ENCODE data around the gene OR9Q1. TPM values are rescaled to one million over a fixed set of nuclear protein-coding genes. Genes with fewer than 3 reads are reported as not detected.

OR9Q1 gene, protein sequence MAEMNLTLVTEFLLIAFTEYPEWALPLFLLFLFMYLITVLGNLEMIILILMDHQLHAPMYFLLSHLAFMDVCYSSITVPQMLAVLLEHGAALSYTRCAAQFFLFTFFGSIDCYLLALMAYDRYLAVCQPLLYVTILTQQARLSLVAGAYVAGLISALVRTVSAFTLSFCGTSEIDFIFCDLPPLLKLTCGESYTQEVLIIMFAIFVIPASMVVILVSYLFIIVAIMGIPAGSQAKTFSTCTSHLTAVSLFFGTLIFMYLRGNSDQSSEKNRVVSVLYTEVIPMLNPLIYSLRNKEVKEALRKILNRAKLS
- total RNA-seq (2016; rRNA removed; fragmentation: Illumina TruSeq; extraction: Trizol) (not detected in 2 replicates), polyA plus RNA-seq (2011; rRNA removed) (not detected in 2 replicates), polyA minus RNA-seq (2011; rRNA and poly(A)+ RNA removed; ENCODE audit: low replicate concordance) (0.32 TPM in 1 of 2 replicates, not detected in the other), Bru-seq, nascent RNA (percentile 30 among the genes with signal in this experiment), BruChase-seq, experiment 1, labeled RNA remaining after a 6-hour chase (percentile 24 among the genes with signal in this experiment), BruChase-seq, experiment 2, labeled RNA remaining after a 2-hour chase (percentile 38 among the genes with signal in this experiment)
- not detected in 2 replicates for total RNA-seq (2016; cell fraction: cytosol; rRNA removed; fragmentation: Illumina TruSeq; extraction: Trizol; ENCODE audit: low read depth)
- total RNA-seq (2016; cell fraction: insoluble cytoplasmic fraction; rRNA removed; fragmentation: Illumina TruSeq; extraction: Trizol), result not detected in 2 replicates
- not detected in 2 replicates for total RNA-seq (2016; cell fraction: membrane; rRNA removed; fragmentation: Illumina TruSeq; extraction: Trizol)
- total RNA-seq (2016; cell fraction: nucleus; rRNA removed; fragmentation: Illumina TruSeq; extraction: Trizol), result 0.28 TPM in 1 of 2 replicates, not detected in the other
- not detected in 2 replicates for polyA plus RNA-seq (2011; cell fraction: cytosol; rRNA removed)
- not detected in 2 replicates for polyA plus RNA-seq (2011; cell fraction: nucleus; rRNA removed)
- polyA plus RNA-seq (2012), result not detected in 2 replicates
- not detected in 2 replicates for polyA plus RNA-seq (2016; cell fraction: cytosol; fragmentation: Illumina TruSeq; extraction: Trizol; ENCODE audit: low read depth)
- polyA plus RNA-seq (2016; cell fraction: insoluble cytoplasmic fraction; fragmentation: Illumina TruSeq; extraction: Trizol; ENCODE audit: low read depth), result not detected in 2 replicates
- polyA plus RNA-seq (2016; cell fraction: membrane; fragmentation: Illumina TruSeq; extraction: Trizol; ENCODE audit: low read depth), result not detected in 2 replicates
- polyA plus RNA-seq (2016; cell fraction: nucleus; fragmentation: Illumina TruSeq; extraction: Trizol; ENCODE audit: insufficient read depth, low read depth), result not detected in 2 replicates
- not detected in 2 replicates for polyA minus RNA-seq (2011; cell fraction: cytosol; rRNA and poly(A)+ RNA removed)
- polyA minus RNA-seq (2011; cell fraction: nucleus; rRNA and poly(A)+ RNA removed), result 0.52 TPM in 1 of 2 replicates, not detected in the other
- long read RNA-seq, experiment 1, result 0 reads
- long read RNA-seq, experiment 2, result 0 reads

DNA sequence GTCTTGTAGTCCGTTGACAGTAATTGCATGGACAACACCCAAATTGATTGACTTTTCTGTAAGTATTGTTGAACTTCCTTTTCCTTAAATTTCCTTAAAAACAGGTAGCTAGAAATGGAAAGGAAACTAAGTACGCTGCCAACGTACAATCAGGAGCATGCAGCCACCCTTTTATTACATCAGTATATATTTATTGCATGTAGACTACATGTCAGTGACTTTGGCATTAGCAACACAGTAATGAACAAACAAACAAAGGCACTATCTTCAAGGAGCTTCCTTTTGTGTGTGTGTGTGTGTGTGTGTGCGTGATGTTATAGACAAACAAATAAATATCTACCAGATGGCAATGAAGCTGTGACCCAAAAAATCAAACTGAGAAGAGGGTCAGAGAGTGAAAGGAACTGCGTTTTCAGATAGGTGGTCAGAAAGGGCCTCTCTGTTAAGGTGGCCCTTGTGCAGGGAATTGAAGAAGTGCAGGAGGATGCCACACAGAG, at the start of gene OR9Q1:
Gene OR9Q1, plus strand, starts transcription at position 447 of the 497 bp plus-strand sequence. CDS start 155,564 bp downstream, outside the sequence.
- TF ChIP-seq ZNF616 (CRISPR knock-in tag; IDR thresholded peaks at IDR 0.05; ENCODE audit: low read depth) (no peak), HNRNPK (IDR thresholded peaks at IDR 0.05; ENCODE audit: low read depth, low read length, poor library complexity, severe bottlenecking) (no peak), PCBP1 (IDR thresholded peaks at IDR 0.05; ENCODE audit: borderline replicate concordance, low read depth, low read length) (no peak), XRCC5 (optimal IDR thresholded peaks at IDR 0.05; ENCODE audit: low read length) (no peak), SP140L (CRISPR knock-in tag; IDR thresholded peaks at IDR 0.05; ENCODE audit: borderline replicate concordance) (no peak), ZNF614 (CRISPR knock-in tag; IDR thresholded peaks at IDR 0.05; ENCODE audit: borderline replicate concordance) (no peak), ZNF773 (CRISPR knock-in tag; IDR thresholded peaks at IDR 0.05; ENCODE audit: borderline replicate concordance) (no peak), ZNF703 (CRISPR knock-in tag; IDR thresholded peaks at IDR 0.05; ENCODE audit: borderline replicate concordance) (no peak), ZNF335 (CRISPR knock-in tag; IDR thresholded peaks at IDR 0.05) (no peak), ZNF326 (CRISPR knock-in tag; IDR thresholded peaks at IDR 0.05; ENCODE audit: borderline replicate concordance) (no peak)
- TF ChIP-seq, protein P1, sequence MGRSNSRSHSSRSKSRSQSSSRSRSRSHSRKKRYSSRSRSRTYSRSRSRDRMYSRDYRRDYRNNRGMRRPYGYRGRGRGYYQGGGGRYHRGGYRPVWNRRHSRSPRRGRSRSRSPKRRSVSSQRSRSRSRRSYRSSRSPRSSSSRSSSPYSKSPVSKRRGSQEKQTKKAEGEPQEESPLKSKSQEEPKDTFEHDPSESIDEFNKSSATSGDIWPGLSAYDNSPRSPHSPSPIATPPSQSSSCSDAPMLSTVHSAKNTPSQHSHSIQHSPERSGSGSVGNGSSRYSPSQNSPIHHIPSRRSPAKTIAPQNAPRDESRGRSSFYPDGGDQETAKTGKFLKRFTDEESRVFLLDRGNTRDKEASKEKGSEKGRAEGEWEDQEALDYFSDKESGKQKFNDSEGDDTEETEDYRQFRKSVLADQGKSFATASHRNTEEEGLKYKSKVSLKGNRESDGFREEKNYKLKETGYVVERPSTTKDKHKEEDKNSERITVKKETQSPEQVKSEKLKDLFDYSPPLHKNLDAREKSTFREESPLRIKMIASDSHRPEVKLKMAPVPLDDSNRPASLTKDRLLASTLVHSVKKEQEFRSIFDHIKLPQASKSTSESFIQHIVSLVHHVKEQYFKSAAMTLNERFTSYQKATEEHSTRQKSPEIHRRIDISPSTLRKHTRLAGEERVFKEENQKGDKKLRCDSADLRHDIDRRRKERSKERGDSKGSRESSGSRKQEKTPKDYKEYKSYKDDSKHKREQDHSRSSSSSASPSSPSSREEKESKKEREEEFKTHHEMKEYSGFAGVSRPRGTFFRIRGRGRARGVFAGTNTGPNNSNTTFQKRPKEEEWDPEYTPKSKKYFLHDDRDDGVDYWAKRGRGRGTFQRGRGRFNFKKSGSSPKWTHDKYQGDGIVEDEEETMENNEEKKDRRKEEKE (IDR thresholded peaks at IDR 0.05), result no peak
- TF ChIP-seq, protein P2, sequence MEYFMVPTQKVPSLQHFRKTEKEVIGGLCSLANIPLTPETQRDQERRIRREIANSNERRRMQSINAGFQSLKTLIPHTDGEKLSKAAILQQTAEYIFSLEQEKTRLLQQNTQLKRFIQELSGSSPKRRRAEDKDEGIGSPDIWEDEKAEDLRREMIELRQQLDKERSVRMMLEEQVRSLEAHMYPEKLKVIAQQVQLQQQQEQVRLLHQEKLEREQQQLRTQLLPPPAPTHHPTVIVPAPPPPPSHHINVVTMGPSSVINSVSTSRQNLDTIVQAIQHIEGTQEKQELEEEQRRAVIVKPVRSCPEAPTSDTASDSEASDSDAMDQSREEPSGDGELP (IDR thresholded peaks at IDR 0.05; ENCODE audit: borderline replicate concordance, low read depth), result no peak
- TF ChIP-seq, protein P3, sequence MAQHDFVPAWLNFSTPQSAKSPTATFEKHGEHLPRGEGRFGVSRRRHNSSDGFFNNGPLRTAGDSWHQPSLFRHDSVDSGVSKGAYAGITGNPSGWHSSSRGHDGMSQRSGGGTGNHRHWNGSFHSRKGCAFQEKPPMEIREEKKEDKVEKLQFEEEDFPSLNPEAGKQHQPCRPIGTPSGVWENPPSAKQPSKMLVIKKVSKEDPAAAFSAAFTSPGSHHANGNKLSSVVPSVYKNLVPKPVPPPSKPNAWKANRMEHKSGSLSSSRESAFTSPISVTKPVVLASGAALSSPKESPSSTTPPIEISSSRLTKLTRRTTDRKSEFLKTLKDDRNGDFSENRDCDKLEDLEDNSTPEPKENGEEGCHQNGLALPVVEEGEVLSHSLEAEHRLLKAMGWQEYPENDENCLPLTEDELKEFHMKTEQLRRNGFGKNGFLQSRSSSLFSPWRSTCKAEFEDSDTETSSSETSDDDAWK (CRISPR knock-in tag; IDR thresholded peaks at IDR 0.05), result no peak
- H3K4me1 ChIP-seq (ENCODE audit: insufficient read depth, low read length), result peaks cover 34% of the 10 kb centered on the region
- no peak within 1 kb of the TSS for H3K4me3 ChIP-seq (replicated peaks in 1 of 3; ENCODE audit: insufficient read depth in 1 of 3, low read depth in 2 of 3, low read length in 3 of 3)
- intact Hi-C loops (cut with micrococcal nuclease; ENCODE audit: unreplicated experiment), result no loop called here
- H2AFZ ChIP-seq (ENCODE audit: low read length), result no peak within 1 kb of the TSS
- H3K36me3 ChIP-seq (replicated peaks in 1 of 2; ENCODE audit: control insufficient read depth in 1 of 2, insufficient read depth in 2 of 2, low read length in 2 of 2), result no peaks in the 10 kb centered on the region
- no peaks in the 10 kb centered on the region for H3K27me3 ChIP-seq (ENCODE audit: control insufficient read depth in 1 of 2, insufficient read depth in 2 of 2, low read length in 2 of 2)
- ATAC-seq, result no peak
- H3K9ac ChIP-seq (ENCODE audit: insufficient read depth, low read depth, low read length), result no peak within 1 kb of the TSS
- ChIA-PET POLR2A (no interaction called here), CTCF (ENCODE audit: low intra/inter-chr PET ratio, low total read pairs) (no interaction called here)
- FAIRE-seq, result no peak
- peak within 1 kb of the TSS; percentile 14; the same call in 1 of the 2 replicates for H3K4me2 ChIP-seq (ENCODE audit: low read depth, low read length)
- BruUV-seq (replicated peaks), result no TSS peak
- no peaks in the 10 kb centered on the region for H4K20me1 ChIP-seq (ENCODE audit: insufficient read depth, low read length)
- WGBS (ENCODE audit: low lambda C conversion rate), result 73% methylated on average over 5 of the region's 5 CpGs
- H3K79me2 ChIP-seq (ENCODE audit: insufficient read depth, low read length), result no peaks in the 10 kb centered on the region
- no peak for DNase-seq (ENCODE audit: low spot score)
- no peak within 1 kb of the TSS for H3K27ac ChIP-seq (ENCODE audit: extremely low read length, insufficient read depth, low read length)
- in situ Hi-C loops (cut with HindIII; ENCODE audit: extremely low pct_ligation_motif_present, low pct_unique_long_range_greater_than_20kb), result no loop called here
- H3K9me3 ChIP-seq (ENCODE audit: low read length), result no peaks in the 10 kb centered on the region
